ENCODE results near the gene ADGRG7.

ADGRG7 gene

GRCh38 chr3:100700708-100701107 lies 91.3 kb downstream of the ADGRG7 start:
- no peak for DNase-seq (ENCODE audit: low read depth)

GRCh38 chr3:100702082-100702979 lies 92.9 kb downstream of the ADGRG7 start:
- no peak for DNase-seq (ENCODE audit: low read depth)

DNA sequence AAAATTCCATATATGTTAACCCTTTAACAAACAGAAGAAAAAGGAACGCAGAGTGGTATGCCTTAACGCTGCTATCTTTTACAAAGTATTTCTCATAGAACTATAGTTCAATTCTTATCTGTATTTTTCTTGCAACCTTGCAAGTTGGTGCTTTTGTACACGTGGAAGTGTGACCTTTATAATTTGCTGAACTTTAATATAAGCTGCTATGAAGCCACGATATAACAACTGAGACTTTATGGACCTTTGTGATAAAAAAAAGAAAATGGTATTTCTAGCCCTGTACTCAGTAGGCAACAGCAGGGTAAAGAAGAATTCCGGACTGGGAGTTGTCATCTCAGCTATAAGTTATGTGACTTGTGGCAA lies 93.6 kb downstream of the ADGRG7 start:
- no peak for DNase-seq (ENCODE audit: low read depth)

- no peak for DNase-seq (ENCODE audit: low read depth)
These were observed 94.5 kb downstream of the ADGRG7 start for GRCh38 chr3:100703865-100704264.

- no peak for DNase-seq (ENCODE audit: low read depth)
These were observed 97.0 kb downstream of the ADGRG7 start for GRCh38 chr3:100706365-100706764.

DNA sequence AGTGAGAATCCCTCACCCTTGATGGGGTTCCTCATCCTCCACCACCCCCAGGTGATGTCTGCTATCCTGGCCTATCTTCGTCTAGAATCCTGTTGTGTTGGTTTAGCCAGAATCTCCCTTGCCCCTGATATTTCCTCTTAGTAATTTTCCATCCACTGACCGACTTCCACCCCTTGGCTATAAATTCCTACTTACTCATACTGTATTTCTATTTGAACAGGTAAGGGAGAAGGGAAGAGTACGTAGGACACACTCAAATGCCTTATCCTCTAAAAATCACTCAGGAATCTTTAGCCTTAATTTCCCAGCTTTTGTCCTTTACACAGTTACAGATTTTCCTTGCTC lies 99.2 kb downstream of the ADGRG7 start:
- DNase-seq (ENCODE audit: low read depth): no peak

DNA sequence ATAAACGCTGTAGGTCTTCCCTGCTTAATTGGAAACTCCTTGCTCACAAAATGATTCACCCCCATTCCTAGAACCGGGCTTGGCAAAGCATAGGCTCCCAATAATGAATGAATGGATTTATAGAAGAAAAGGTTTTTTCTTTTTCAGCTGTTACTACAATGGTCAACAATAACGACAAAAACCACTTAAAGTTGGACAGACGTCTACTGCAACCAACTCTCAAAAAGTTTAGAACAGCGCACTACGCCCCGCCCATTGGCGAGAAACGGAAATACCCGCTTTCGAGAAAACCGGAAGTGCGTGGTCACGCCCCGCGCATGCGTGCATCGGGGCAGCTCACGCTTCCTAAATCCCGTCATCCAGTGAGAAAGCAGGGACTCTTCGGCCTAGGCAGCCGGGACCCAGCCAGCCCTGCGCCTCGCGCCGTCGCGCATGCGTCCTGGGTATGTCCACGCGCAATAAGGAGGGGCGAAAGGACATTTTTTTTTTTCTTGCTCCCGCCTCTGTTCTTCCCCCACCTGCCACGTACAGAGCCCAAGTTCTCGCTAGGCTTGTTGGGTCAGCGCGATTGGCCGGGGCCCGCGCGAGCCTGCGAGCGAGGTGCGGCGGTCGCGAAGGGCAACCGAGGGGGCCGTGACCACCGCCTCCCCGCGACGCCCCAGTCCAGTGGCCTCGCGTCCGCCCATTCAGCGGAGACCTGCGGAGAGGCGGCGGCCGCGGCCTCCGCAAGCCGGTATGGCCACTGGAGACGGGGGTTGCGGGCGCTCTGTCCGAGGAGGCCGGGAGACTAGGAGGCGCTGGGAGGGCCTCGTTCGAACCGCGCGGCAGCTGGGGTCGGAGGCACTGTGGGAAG lies 99.8 kb downstream of the ADGRG7 start, which contains the start of gene TFG:
Gene TFG (plus strand): TSS at position 506 of the 853 bp plus-strand sequence. CDS start 4,192 bp downstream, outside the sequence.
- peak; percentile 99 for DNase-seq (ENCODE audit: low read depth)

DNA sequence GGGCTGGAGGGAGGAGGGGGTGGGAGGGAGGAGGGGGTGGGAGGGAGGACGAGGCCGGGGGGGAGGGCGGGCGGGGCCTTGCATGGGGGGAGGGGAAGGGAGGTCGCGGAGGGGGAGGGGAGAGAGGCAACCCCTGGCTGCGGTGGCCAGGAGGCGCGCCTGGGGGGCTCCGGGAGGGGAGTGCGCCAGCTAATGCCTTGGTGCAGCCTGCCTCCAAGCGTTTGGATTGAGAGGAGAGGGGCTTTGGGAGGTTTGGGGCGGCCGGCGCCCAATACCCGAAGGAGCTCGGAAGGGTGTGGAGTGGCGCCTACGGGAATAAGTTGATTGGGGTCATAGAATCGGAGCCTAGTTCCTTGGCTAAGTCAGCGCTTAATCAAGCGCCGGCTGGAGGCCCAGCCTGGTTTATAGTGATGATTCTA lies 100.5 kb downstream of the ADGRG7 start:
- DNase-seq (ENCODE audit: low read depth): peak; percentile 38

- peak; percentile 73 for DNase-seq (ENCODE audit: low read depth)
These were observed 101.0 kb downstream of the ADGRG7 start for GRCh38 chr3:100710261-100710968.

- no peak for DNase-seq (ENCODE audit: low read depth)
These were observed 105.8 kb downstream of the ADGRG7 start for GRCh38 chr3:100715176-100715575.

DNA sequence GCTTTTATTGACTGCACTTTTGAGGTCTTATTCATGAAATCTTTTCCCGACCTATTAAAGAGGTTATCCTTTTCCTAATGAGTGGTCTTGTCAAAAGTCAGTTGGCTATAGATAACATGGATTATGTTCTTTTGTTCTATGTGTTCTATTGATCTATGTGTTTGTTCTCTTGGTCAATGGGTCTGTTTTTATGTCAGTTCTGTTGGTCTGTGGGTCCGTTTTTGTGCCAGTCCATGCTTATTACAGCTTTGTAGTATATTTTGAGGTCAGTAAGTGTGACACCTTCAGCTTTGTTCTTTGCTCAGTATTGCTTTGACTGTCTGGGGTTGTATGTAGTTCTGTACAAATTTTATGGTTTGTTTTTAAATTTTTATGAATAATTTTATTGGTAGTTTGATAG lies 107.7 kb downstream of the ADGRG7 start:
- DNase-seq (ENCODE audit: low read depth): no peak

DNA sequence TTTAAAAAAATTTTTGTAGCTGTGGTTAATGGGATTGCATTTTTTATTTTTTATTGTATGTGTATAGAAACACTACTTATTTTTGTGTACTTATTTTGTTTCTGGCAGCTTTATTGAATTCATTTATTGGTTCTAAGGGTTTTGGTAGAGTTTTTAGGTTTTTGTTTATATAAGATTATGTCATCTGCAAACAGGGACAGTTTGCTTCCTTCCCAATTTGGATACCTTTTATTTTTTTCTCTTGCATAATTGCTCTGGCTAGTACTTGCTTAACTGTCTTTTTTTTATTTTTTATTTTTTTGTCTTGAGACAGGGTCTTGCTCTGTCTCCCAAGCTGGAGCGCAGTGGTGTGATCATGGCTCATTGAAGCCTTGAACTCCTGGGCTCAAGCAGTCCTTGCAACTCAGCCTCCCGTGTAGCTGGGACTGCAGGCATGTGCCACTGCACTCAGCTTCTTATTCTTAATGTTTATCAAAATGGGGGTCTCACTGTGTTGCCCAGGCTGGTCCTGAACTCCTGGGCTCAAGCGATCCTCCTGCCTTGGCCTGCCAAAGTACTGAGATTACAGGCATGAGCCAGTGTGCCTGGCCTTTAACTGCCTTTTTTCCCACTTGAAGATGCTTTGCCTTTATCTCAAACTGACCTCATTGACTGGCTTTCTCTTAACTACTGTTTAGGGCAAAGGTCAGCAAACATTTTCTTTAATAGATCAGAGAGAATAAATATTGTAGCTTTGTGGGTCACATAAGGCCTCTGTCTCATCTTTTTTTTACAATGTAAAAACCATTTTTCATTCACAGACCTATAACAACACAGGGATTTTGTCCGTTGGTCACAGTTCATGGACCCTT lies 108.5 kb downstream of the ADGRG7 start:
- DNase-seq (ENCODE audit: low read depth): no peak

DNA sequence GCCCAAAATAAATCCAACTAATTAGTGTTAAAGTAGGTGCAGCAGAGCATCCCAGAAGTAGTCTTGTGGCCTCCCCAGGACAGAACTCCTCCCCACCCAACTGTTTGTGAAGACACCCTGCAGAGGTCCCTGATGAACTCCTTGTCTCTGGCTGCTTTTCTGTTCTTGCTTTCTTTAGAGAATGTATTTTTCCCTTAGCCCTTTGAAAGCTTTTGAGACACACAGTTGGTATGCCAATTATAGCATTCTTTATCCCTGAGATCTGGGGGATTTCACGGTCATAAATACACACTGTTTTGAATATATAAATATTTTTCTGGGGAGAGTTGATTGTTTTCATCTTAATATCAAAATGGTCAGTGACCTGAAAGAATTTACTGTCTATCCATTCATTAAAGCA lies 109.7 kb downstream of the ADGRG7 start:
- no peak for DNase-seq (ENCODE audit: low read depth)

DNA sequence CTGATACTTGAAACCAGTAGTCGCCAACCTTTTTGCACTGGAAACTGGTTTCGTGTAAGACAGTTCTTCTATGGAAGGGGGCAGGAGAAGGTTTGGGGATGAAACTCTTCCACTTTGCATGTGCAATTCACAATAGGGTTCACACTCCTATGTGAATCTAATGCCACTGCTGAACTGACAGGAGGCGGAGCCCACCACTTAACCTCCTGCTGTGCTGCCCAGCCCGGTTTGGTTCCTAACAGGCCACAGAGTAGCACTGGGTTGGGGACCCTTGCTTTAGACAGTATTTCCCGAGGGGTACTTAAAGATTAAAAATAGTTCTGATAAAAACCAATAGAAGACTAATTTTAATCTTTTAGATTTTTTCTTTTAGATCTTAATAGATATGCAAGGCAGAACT lies 111.0 kb downstream of the ADGRG7 start:
- DNase-seq (ENCODE audit: low read depth): no peak

GRCh38 chr3:100725935-100726513 lies 116.6 kb downstream of the ADGRG7 start:
- DNase-seq (ENCODE audit: low read depth): no peak

DNA sequence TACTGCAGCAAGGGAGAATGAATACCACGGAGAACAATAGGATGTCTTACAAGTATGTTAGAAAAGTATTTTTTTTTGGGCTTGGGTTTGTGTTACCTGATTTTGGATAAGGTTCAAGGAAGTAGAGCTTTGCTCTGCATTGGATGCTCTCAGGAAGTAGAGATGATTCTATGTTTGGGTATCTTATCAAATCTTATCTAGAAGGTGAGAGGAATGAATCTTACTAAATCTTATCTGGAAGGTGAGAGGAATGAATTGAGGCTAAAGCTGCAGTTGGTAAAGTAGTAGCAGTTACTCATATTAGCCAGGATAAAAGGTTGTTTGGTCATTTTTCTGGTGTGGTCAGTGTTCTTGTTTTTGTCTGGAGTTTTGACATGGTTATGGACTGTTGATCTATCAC lies 117.3 kb downstream of the ADGRG7 start:
- no peak for DNase-seq (ENCODE audit: low read depth)

- no peak for DNase-seq (ENCODE audit: low read depth)
These were observed 121.1 kb downstream of the ADGRG7 start for GRCh38 chr3:100730524-100730923.

DNA sequence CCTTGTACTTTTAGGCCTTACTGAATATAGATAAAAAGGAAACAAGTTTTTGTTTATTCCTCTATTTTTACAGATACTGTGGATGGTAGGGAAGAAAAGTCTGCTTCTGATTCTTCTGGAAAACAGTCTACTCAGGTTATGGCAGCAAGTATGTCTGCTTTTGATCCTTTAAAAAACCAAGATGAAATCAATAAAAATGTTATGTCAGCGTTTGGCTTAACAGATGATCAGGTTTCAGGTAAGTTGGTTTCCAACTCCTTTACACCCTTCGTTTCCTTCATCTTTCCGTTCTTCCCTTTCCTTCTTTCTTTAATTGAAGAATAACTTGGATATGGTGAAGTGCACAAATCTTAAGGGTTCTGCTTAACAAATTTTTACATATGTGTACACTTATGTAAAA lies 123.0 kb downstream of the ADGRG7 start:
- no peak for DNase-seq (ENCODE audit: low read depth)

GRCh38 chr3:100737334-100737733 lies 127.9 kb downstream of the ADGRG7 start:
- no peak for DNase-seq (ENCODE audit: low read depth)

- DNase-seq (ENCODE audit: low read depth): no peak
These were observed 130.8 kb downstream of the ADGRG7 start for GRCh38 chr3:100740207-100740606.

DNA sequence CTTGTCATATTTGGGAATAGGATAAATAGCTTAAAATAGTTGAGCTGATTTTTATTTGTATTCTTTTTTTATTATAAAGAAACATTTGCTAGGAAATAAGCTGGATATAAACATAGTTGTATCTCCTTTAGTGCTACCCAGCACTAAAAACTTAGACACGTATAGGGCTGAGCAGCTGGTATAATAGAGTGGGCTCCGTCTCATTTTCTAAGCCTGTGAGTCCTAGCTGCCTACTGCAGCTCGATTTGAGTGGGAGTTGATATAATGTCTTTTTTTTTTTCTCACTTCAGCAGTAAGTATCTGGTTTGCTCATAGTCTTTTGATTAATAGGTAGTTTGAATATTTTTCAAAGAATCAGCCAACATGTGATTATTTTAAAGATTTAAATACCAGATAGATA lies 134.1 kb downstream of the ADGRG7 start:
- no peak for DNase-seq (ENCODE audit: low read depth)

Data from fibroblast of gingiva (primary cell).